GM18868 (cell line): ENCODE measurements around the gene NSUN7.

Experiments
- ATAC-seq: cut with Tn5 transposase; IDR thresholded peaks from one replicate; pipeline ENCODE4 v1.9.1; 2021; ENCODE audit warnings: mild to moderate bottlenecking, moderate library complexity; ENCODE audit not compliant: unreplicated experiment

Gene NSUN7

DNA sequence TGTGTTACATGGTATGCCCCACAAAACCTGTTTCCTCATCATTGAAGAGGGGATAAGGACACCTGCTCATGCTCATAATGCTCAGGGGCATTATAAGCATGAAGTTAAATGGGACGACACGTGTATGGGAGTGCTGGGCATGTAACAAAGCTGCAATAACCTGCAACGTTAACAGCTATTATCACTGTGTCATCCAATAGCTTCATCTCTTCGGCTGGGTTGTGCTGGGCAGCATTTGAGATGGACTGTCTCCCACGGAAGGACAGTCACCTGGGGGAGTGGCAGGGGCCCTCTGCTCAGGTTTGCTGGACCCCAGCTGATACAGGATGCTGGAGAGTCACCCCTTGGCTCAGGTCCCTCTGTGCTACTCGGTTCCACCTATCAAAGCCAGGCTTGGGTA lies 94.5 kb downstream of the NSUN7 start:
- ATAC-seq = no peak

DNA sequence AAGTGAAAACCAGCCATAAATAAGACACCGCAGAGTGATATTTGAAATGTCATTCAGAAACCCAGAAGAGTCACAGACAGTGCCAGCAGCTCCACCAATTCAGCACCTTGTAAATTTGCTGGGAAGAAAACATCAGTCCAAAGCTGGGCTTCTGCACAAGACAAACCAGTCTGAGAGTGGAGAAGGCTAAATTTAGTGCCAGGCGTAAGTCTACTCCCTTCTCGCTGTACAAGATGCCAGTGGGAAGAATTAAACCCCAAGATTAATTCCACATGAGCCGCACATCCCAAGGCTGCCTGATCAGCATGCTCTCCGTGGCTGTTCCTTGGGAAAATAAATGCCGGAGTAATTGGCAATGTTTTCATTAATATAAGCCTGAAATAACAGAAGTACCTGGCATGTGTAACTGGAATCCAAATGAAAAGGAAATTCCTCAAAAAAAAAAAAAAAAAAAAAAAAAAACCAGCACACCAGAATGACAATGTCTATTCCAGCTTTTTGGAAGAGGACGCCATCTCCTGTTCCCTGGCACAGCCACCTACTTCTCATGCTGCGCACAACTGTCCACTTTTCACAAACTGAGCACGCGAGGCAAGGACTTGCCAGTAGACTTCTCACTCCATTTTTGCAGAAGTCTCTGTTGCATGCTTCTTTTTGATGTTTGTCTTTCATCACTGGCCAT lies 95.5 kb downstream of the NSUN7 start:
- no peak for ATAC-seq

DNA sequence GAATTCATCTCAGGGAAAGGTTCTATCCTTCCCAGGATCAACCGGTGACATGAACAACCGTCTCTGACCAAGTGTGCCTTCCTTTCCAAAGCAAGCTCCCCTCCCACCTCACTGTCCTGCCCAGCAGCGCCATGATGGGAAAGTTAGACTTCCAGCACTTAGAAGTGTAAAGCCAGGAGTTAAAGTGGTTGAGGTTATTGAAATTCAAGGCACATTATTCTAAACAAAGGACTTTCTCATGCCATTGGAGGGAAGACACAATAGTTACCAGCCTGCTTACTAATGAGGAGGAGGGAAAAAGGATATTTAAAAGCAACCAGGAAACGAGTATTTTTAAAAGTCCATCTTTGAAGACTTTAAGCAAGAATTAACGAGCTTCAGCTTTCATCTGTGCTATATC lies 96.8 kb downstream of the NSUN7 start:
- ATAC-seq = no peak

DNA sequence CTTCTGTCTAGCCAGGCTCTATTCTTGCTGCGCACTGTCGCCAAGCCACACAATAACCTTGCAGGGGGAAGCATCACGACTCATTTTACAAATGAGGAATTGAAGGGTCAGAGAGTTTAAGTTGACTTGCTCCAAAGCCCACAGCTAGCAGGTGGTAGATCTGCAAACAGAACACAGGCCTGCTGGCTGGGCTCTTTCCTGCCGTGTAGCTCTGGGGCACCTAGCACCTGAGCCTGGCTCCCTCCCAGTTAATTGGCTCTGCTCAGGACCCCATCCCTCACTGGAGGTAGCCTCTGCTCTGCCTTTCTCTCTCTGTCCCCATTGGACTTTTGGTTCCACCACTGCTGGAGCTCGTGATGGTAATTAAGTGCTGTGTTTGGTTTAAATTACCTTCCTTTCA lies 98.5 kb downstream of the NSUN7 start:
- ATAC-seq = no peak

GRCh38 chr4:40848940-40849339 lies 99.2 kb downstream of the NSUN7 start:
- no peak for ATAC-seq

- ATAC-seq = no peak
Measured at GRCh38 chr4:40850496-40850895, 100.7 kb downstream of the NSUN7 start.

DNA sequence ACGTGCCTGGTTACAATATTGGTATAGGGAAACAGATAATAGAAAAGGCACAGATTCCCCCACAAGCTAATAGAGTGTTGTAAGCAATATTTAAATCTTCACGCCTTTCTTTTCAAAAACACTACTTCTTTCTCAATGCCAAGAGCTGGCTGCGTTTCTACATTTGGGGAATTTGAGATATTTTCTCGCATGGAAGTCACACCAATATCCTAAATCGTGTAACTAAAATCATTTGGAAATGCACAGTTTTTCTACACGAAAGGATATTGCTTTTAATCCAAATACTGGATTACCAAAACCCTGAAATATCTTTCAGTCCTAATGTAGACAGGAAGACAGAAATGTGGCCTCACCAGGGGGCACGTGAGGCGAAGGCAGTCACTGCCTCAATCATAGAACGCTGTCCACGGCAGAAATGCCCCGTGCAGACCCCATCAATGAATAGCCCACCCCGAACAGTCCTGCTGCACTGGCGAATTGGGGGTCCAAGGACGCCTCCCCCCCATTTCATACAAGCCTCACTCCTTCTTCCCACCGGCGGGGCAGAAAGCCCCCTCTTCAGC lies 106.6 kb downstream of the NSUN7 start:
- no peak for ATAC-seq

DNA sequence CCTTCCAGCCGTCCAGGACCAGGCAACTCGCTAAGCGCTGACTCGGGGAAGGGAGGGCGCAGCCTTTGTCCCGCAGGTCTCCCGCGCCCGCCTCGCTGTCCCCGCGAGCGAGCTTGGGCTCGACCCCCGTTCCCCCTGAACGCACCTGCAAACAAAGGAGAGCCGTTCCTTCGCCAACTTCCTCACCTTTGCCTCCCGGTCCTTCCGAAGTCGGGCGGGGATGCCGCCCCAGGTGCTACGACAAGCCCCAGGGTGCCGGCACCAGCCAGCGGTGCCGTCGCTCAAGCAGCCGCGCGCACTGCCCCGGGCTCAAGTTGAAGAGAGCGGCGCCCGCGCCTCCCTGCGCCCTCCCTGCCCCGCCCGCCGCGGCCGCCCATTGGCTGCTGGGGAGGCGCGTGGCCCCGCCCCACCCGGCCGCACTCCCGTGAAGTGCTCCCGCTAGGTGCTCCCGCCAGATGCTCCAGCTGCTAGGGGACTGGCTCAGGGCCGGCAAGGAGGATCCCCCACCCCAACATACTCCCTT lies 107.1 kb downstream of the NSUN7 start:
- ATAC-seq = peak; percentile 95

GRCh38 chr4:40857956-40858355 lies 108.2 kb downstream of the NSUN7 start:
- ATAC-seq = no peak

DNA sequence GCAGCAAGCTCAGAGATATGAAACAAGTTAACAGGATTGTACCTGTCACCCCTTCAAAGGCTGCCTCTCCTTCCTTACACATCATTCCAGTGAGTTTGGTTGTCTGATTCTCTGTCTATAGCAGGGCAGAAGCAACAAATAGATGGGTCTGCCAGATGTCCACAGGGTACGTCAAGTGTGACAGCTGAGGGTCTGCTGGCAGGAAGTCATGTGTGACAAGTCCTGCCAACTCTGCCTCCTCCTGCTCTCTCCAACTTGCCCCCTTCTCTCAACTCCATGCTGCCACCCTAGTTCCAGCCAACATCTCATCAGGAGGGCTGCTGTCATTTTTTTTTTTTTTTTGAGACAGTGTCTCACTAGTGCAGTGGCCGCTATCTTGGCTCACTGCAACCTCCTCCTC lies 109.2 kb downstream of the NSUN7 start:
- ATAC-seq = no peak
